AG04450 (cell line): ENCODE measurements around the gene MICU2. TPM values are rescaled to one million over a fixed set of nuclear protein-coding genes. Genes with fewer than 3 reads are reported as not detected.

Source experiments
- CTCF ChIA-PET: fragments of 300-600, 350-600 bp; formaldehyde crosslinking; extraction: SDS; loops from one replicate; lab custom pipeline; 2022; ENCODE audit warnings: antibody characterized with exemption, inconsistent platforms; lab: Charles Lee
- POLR2A ChIA-PET: fragments of 350-600 bp; formaldehyde crosslinking; extraction: SDS; loops from one replicate; lab custom pipeline; 2021; ENCODE audit warnings: antibody characterized with exemption, inconsistent platforms; lab: Yijun Ruan, JAX
- DNase-seq: peaks from one replicate; pipeline ENCODE4 v3.0.0-alpha.2; 2011; ENCODE audit warnings: low read depth, low spot score
- H3K27ac ChIP-seq: one replicate; pipeline ENCODE4 v1.5.1; 2012; ENCODE audit warnings: low read depth, low read length, control low read depth
- H3K27me3 ChIP-seq: one replicate; pipeline ENCODE4 v1.6.0; 2012; ENCODE audit warnings: low read length; ENCODE audit not compliant: control insufficient read depth, insufficient read depth
- H3K4me3 ChIP-seq: 2 replicates; pipeline ENCODE4 v1.5.1; 2011; ENCODE audit warnings: mild to moderate bottlenecking, low read depth, low read length, control low read depth
- H3K9me3 ChIP-seq: 2 replicates; pipeline ENCODE4 v1.5.1; 2012; ENCODE audit warnings: low read length; ENCODE audit not compliant: control insufficient read depth, insufficient read depth
- polyA plus RNA-seq: library from polyadenylated mRNA; depleted of rRNA; stranded (reverse); fragments of >200 nt; gene quantifications from 2 replicates; pipeline ENCODE4 v1.2.3, GENCODE V29; 2011
- TF ChIP-seq, protein P1 (sequence below): IDR thresholded peaks from 2 replicates; pipeline ENCODE4 v1.5.1; 2011; ENCODE audit warnings: low read depth, low read length, control low read depth, inconsistent platforms

Gene MICU2
- polyA plus RNA-seq, 1 experiment: 42.1 TPM

DNA sequence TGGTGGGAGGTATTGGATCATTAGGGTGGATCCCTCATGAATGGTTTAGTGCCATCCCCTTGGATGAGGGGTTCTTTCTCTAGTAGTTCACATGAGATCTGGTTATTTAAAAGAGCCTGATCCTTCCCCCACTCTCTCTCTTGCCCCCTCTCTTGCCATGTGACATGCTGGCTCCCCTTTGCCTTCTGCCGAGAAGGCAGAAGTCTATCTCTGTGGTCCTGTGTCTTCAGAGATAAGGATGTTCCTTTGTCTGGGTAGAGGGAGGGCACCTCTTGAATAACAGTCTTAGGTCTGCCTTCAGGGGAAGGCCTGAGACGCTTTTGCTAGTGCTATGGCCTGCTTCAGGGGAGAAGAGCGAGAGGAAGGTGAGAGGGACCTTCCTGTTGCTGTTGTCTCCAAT is 142.8 kb downstream of the MICU2 start:
- TF ChIP-seq, protein P1, sequence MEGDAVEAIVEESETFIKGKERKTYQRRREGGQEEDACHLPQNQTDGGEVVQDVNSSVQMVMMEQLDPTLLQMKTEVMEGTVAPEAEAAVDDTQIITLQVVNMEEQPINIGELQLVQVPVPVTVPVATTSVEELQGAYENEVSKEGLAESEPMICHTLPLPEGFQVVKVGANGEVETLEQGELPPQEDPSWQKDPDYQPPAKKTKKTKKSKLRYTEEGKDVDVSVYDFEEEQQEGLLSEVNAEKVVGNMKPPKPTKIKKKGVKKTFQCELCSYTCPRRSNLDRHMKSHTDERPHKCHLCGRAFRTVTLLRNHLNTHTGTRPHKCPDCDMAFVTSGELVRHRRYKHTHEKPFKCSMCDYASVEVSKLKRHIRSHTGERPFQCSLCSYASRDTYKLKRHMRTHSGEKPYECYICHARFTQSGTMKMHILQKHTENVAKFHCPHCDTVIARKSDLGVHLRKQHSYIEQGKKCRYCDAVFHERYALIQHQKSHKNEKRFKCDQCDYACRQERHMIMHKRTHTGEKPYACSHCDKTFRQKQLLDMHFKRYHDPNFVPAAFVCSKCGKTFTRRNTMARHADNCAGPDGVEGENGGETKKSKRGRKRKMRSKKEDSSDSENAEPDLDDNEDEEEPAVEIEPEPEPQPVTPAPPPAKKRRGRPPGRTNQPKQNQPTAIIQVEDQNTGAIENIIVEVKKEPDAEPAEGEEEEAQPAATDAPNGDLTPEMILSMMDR: no peak
- DNase-seq: no peak
- H3K27ac ChIP-seq: no peak overlapping the region
- H3K9me3 ChIP-seq: no peaks in the 10 kb centered on the region; the same call in 1 of the 2 replicates
- no peak overlapping the region for H3K4me3 ChIP-seq
- CTCF ChIA-PET: interaction anchor here (5.5 kb wide), 1 partner anchor 16 kb away, joined by 37 read pairs; no protein-coding TSS in a partner anchor
- peaks cover 5% of the 10 kb centered on the region for H3K27me3 ChIP-seq
- POLR2A ChIA-PET: no interaction called here

DNA sequence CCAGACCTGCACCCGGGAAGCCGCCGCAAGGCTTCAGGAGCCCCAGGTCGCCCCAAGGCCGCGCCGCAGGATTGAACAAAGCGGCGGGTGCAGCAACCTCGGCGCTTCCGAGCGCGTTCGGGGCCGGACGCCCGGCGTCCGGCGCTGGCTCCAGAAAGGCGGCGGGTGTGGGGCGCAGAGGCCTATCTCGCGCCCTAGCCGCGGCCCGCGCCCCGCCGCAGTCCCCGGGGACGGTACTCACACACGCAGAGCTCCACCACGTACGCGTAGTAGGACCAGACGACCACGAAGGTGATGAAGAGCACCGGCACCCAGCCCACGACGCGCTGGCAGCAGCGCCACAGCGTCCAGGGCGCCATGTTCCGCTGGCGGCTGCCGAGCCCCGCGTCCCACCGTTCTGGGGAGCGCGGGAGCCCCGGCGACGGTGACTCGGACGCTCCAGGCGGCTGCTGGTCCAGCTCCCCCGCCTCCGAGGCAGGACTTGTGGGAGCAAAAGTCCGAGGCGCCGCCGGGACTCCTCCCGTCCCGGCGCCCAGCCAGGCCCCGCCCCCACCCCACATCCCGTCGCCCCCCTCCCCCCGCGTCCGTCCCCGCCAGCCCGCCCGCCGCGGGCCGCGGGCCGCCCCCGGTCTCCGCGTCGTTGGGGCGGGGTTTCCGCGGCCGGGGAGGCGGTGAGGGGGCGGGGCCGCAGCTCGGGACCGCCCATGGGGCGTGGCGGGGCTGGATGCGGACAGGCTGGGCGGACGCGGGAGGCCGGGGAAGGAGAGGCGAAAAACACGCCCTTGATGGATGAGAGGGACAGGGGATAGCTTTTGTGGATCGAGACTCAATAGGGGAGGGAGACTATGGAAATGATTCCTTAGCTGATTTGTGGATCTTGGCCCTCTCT is 144.9 kb downstream of the MICU2 start, which contains the start of gene ZDHHC20:
TSS of gene ZDHHC20 (minus strand) at position 491 of the 889 bp plus-strand sequence. CDS start at position 359, 132 bp downstream.
- POLR2A ChIA-PET: interaction anchor here (0.6 kb wide), 1 partner anchor 22 kb away, joined by 3 read pairs; no protein-coding TSS in a partner anchor
- CTCF ChIA-PET: interaction anchor here (1.3 to 5.5 kb wide), 3 partner anchors 18 to 161 kb away, joined by 3 to 37 read pairs (median 5); no protein-coding TSS in a partner anchor
- peak within 1 kb of the TSS; percentile 91 for H3K4me3 ChIP-seq
- H3K9me3 ChIP-seq: no peaks in the 10 kb centered on the region; the same call in 1 of the 2 replicates
- TF ChIP-seq, protein P1: no peak
- peak; percentile 38 for DNase-seq
- H3K27me3 ChIP-seq: peaks cover 3% of the 10 kb centered on the region
- H3K27ac ChIP-seq: peak within 1 kb of the TSS; percentile 57

DNA sequence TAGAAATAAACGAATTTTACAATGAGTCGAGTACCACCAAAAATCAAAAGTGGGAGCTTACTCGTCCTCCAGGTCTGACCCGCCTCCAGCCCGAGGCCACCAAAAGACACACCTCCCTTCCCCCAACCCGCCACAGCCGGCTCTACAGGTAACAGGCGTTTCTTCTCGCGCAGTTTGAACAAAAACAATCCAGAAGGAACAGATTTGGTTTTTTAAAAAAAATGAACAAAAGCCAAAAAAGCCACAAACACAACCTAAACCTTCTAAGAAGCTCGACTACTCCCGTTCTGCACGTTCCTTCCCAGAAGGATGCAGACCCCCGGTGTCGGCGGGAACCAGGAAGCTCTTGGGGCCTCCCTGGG is 145.5 kb downstream of the MICU2 start:
- DNase-seq: no peak
- Histone ChIP-seq H3K9me3 (no peaks in the 10 kb centered on the region; the same call in 1 of the 2 replicates), H3K27me3 (peaks cover 3% of the 10 kb centered on the region), H3K4me3 (peak overlapping the region; percentile 91), H3K27ac (no peak overlapping the region)
- ChIA-PET POLR2A (interaction anchor here (0.6 kb wide), 1 partner anchor 23 kb away, joined by 3 read pairs; no protein-coding TSS in a partner anchor), CTCF (interaction anchor here (1.3 to 5.5 kb wide), 3 partner anchors 18 to 161 kb away, joined by 3 to 37 read pairs (median 5); no protein-coding TSS in a partner anchor)
- TF ChIP-seq, protein P1: no peak

DNA sequence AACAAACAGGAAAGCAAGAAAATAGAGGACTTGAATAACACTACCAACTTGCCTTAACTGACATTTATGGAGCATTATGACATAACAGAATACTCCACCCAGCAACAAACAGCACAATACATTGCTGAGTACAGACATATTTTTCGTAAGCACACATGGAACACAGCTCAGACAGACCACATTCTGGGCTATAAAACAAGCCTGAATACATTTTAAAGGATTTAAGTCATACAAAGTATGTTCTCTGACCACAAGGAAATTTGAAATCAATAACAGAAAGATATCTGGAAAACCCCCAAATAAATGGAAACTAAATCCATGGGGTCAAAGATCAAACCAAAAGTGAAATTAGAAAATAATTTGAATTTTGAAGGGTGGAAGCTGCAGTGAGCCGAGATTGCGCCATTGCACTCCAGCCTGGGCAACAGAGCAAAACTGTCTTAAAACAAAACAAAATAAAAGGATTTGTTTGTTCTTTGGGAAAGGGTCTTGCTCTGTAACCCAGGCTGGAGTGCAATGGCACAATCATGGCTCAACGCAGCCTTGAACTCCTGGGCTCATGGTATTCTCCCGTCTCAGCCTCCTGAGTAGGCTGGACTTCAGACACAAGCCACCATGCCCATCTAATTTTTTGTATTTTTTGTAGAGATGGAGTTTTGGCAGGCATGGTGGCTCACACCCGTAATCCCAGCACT is 150.4 kb downstream of the MICU2 start:
- Histone ChIP-seq H3K4me3 (no peak overlapping the region), H3K27ac (no peak overlapping the region), H3K9me3 (no peaks in the 10 kb centered on the region; the same call in 1 of the 2 replicates), H3K27me3 (no peaks in the 10 kb centered on the region)
- ChIA-PET POLR2A (no interaction called here), CTCF (interaction anchor here (2.5 kb wide), 1 partner anchor 23 kb away, joined by 10 read pairs; no protein-coding TSS in a partner anchor)
- DNase-seq: no peak
- TF ChIP-seq, protein P1: no peak
